Smooth muscle cell (in vitro differentiated cells): ENCODE measurements around the gene EPB41L2. TPM values are rescaled to one million over a fixed set of nuclear protein-coding genes. Genes with fewer than 3 reads are reported as not detected.
"Not testable (repeated sequence)": the region's sequence is repeated elsewhere in the genome, so short reads cannot be mapped to it uniquely, and the experiment has no call there.

Source experiments
- DNase-seq: peaks from one replicate; lab custom pipeline; 2025; ENCODE audit not compliant: unreplicated experiment; lab: John Stamatoyannopoulos, UW
- H2AFZ ChIP-seq: fragments of 200-600 bp; sonication (generic); 2 replicates; pipeline ENCODE4 v1.6.0; 2016; ENCODE audit warnings: antibody characterized with exemption, low read depth, mild to moderate bottlenecking
- H3F3A ChIP-seq: fragments of 200-600 bp; sonication (generic); 2 replicates; pipeline ENCODE4 v1.6.0; 2017; ENCODE audit warnings: antibody characterized with exemption, low read depth
- H3K27ac ChIP-seq: fragments of 200-600 bp; sonication (generic); 2 replicates; pipeline ENCODE4 v1.5.1; 2016; ENCODE audit warnings: low read depth, mild to moderate bottlenecking
- H3K27me3 ChIP-seq: fragments of 200-600 bp; sonication (generic); 2 replicates; pipeline ENCODE4 v1.6.1; 2016; ENCODE audit warnings: low read depth, mild to moderate bottlenecking
- H3K36me3 ChIP-seq: fragments of 200-600 bp; sonication (generic); 2 replicates; pipeline ENCODE4 v1.5.1; 2016; ENCODE audit warnings: low read depth
- H3K4me1 ChIP-seq: fragments of 200-600 bp; sonication (generic); 2 replicates; pipeline ENCODE4 v1.5.1; 2016; ENCODE audit warnings: low read depth
- H3K4me2 ChIP-seq: fragments of 200-600 bp; sonication (generic); 2 replicates; pipeline ENCODE4 v1.6.0; 2016; ENCODE audit warnings: mild to moderate bottlenecking
- H3K4me3 ChIP-seq: fragments of 200-600 bp; sonication (generic); 2 replicates; pipeline ENCODE4 v1.5.1; 2016; ENCODE audit warnings: mild to moderate bottlenecking
- H3K79me2 ChIP-seq: fragments of 200-600 bp; sonication (generic); 2 replicates; pipeline ENCODE4 v1.6.0; 2016; ENCODE audit warnings: low read depth, mild to moderate bottlenecking
- H3K9ac ChIP-seq: fragments of 200-600 bp; sonication (generic); 2 replicates; pipeline ENCODE4 v1.6.0; 2016; ENCODE audit warnings: low read depth
- H3K9me3 ChIP-seq: fragments of 200-600 bp; sonication (generic); replicated peaks from 2 replicates; pipeline ENCODE4 v1.5.1; 2016; ENCODE audit warnings: low read depth
- H4K20me1 ChIP-seq: fragments of 200-600 bp; sonication (generic); 2 replicates; pipeline ENCODE4 v1.6.0; 2016; ENCODE audit warnings: low read depth
- WGBS: methylation state at CpG from one replicate; pipeline ENCODE4 v1.1.7; 2016; ENCODE audit warnings: low lambda C conversion rate; 5-methylcytosine and 5-hydroxymethylcytosine counted together
- polyA plus RNA-seq: library from polyadenylated mRNA; unstranded; fragments of >200 nt; fragmentation: Nextera tagmentation; extraction: Ambion mirVana; gene quantifications from 2 replicates; pipeline ENCODE4 v1.2.1, GENCODE V29; 2016
- total RNA-seq: library from RNA; depleted of rRNA; stranded (reverse); fragments of >200 nt; gene quantifications from 2 replicates; pipeline ENCODE4 v1.2.3, GENCODE V29; 2014
- TF ChIP-seq, protein P1 (sequence below): fragments of 200-600 bp; sonication (generic); IDR thresholded peaks from 2 replicates; pipeline ENCODE4 v1.5.1; 2017; ENCODE audit warnings: borderline replicate concordance, mild to moderate bottlenecking, antibody characterized with exemption; ENCODE audit not compliant: insufficient read depth, poor library complexity, severe bottlenecking

The EPB41L2 gene
- total and polyA plus RNA-seq, 2 experiments from 2014 or later = 40.2 to 44.6 TPM

DNA sequence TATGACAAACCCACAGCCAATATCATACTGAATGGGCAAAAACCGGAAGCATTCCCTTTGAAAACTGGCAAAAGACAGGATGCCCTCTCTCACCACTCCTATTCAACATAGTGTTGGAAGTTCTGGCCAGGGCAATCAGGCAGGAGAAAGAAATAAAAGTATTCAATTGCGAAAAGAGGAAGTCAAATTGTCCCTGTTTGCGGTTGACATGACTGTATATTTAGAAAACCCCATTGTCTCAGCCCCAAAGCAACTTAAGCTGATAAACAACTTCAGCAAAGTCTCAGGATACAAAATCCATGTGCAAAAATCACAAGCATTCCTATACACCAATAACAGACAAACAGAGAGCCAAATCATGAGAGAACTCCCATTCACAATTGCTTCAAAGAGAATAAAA, 27.3 kb upstream of the EPB41L2 start:
- H3K27ac ChIP-seq, H3K27me3 ChIP-seq, H3K4me3 ChIP-seq, H3K9ac ChIP-seq, H3K4me2 ChIP-seq, H3K9me3 ChIP-seq, H3F3A ChIP-seq, H3K79me2 ChIP-seq, DNase-seq, H3K4me1 ChIP-seq, H2AFZ ChIP-seq, H4K20me1 ChIP-seq, H3K36me3 ChIP-seq: not testable (repeated sequence)
- WGBS = 88% methylated on average over 3 of the region's 3 CpGs

DNA sequence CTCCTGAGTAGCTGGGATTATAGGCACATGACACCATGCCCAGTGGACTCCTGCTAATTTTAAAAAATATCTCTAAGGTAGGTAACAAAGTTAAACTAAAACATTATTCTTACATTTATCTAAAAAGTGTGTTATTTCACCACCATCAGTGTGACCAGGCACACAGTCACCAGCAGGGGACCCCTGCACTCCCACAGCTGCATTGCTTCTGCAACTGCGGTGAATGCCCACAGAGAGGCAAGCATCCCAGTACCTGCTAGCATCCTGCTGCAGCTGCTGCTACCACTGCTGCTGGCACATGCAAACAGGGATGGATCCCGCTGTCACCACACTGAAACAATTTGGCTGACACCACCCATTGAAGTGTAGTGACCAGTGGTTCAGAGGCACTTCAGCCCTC, 21.9 kb upstream of the EPB41L2 start:
- Histone ChIP-seq H3K4me3 (no peak overlapping the region), H3K9ac (no peak overlapping the region), H3K4me1 (no peaks in the 10 kb centered on the region), H3F3A (no peaks in the 10 kb centered on the region), H4K20me1 (no peaks in the 10 kb centered on the region), H3K9me3 (no peaks in the 10 kb centered on the region), H3K4me2 (no peak overlapping the region), H3K36me3 (no peaks in the 10 kb centered on the region), H3K27ac (no peak overlapping the region), H3K27me3 (no peaks in the 10 kb centered on the region), H2AFZ (no peak overlapping the region), H3K79me2 (no peaks in the 10 kb centered on the region)
- TF ChIP-seq, protein P1, sequence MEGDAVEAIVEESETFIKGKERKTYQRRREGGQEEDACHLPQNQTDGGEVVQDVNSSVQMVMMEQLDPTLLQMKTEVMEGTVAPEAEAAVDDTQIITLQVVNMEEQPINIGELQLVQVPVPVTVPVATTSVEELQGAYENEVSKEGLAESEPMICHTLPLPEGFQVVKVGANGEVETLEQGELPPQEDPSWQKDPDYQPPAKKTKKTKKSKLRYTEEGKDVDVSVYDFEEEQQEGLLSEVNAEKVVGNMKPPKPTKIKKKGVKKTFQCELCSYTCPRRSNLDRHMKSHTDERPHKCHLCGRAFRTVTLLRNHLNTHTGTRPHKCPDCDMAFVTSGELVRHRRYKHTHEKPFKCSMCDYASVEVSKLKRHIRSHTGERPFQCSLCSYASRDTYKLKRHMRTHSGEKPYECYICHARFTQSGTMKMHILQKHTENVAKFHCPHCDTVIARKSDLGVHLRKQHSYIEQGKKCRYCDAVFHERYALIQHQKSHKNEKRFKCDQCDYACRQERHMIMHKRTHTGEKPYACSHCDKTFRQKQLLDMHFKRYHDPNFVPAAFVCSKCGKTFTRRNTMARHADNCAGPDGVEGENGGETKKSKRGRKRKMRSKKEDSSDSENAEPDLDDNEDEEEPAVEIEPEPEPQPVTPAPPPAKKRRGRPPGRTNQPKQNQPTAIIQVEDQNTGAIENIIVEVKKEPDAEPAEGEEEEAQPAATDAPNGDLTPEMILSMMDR = no peak
- no peak for DNase-seq
- 93% methylated on average over 2 of the region's 2 CpGs for WGBS

DNA sequence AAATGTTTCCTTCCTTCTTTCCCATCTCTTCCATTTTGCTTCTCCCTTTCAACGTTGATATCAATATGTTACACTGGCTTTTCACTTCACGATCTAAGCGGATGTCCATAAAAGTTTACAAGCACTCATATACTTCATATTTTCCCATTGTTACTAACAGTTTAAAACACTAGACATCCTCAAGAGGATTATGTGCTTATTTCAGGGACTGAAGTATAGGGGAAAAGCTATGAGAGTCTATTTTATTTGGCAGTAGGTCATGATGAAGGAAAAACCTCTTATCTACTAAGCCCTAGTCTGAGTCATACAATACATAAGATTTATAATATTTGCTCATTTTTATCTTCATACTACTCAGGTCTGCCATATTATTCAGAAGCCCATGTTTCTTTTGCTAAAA, 20.6 kb upstream of the EPB41L2 start:
- H3K9ac ChIP-seq = no peak overlapping the region
- H3K9me3 ChIP-seq = no peaks in the 10 kb centered on the region
- H3K36me3 ChIP-seq = no peaks in the 10 kb centered on the region
- H3K27me3 ChIP-seq = no peaks in the 10 kb centered on the region
- TF ChIP-seq, protein P1 = no peak
- WGBS = 77% methylated on average over 3 of the region's 3 CpGs
- no peak overlapping the region for H2AFZ ChIP-seq
- no peak for DNase-seq
- no peak overlapping the region for H3K27ac ChIP-seq
- H3K4me2 ChIP-seq = no peak overlapping the region
- no peaks in the 10 kb centered on the region for H4K20me1 ChIP-seq
- H3K79me2 ChIP-seq = no peaks in the 10 kb centered on the region
- no peaks in the 10 kb centered on the region for H3K4me1 ChIP-seq
- no peak overlapping the region for H3K4me3 ChIP-seq
- no peaks in the 10 kb centered on the region for H3F3A ChIP-seq

DNA sequence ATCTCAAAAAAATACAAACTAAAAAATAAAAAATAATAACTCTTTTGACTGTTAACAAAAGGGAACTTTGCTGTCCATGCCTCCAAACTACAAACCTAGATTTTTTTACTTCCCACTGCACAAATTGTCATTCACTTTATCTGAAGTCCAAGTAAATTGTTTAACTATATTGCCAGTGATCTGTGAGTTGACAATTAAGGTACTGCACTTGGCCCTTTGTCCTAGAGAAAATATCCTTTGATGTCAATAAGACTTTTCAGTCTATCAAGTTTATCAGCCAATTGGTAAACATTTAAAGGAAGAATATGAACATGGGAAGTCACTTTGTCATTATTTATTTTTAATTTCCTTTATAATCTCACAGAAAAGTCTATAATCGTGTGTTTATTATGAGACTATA, 19.3 kb upstream of the EPB41L2 start:
- H3K79me2 ChIP-seq = no peaks in the 10 kb centered on the region
- WGBS = 92% methylated on average over 1 of the region's 1 CpG
- no peaks in the 10 kb centered on the region for H3K4me1 ChIP-seq
- no peak overlapping the region for H3K4me3 ChIP-seq
- H3F3A ChIP-seq = no peaks in the 10 kb centered on the region
- no peaks in the 10 kb centered on the region for H4K20me1 ChIP-seq
- H3K36me3 ChIP-seq = no peaks in the 10 kb centered on the region
- H3K4me2 ChIP-seq = no peak overlapping the region
- H3K9me3 ChIP-seq = no peaks in the 10 kb centered on the region
- H3K9ac ChIP-seq = no peak overlapping the region
- no peak overlapping the region for H2AFZ ChIP-seq
- TF ChIP-seq, protein P1 = no peak
- H3K27ac ChIP-seq = no peak overlapping the region
- no peaks in the 10 kb centered on the region for H3K27me3 ChIP-seq
- DNase-seq = no peak
